Measurements from ENCODE around the gene HTR4.

HTR4 gene

DNA sequence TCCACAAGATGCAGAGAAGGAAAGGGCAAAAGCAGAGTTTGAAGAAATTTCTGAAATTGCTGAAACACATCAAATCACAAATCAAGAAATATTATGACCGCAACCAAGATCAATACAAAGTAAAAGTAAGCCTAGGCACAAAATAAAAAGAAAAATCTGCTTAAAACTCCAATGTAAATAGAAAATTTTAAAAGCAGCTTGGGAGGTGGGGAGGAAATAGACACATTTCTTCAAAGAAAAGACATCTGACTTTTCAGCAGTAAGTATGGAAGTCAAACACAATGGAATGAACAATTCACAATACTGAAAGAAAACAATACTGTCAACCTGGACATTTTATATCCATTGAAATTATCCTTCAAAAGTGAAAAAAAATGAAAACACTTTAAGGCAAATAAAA, 55.1 kb downstream of the HTR4 start:
- H3K9me3 Mint-ChIP-seq, result peaks cover 6% of the 10 kb centered on the region
- H3K27ac Mint-ChIP-seq, result no peak overlapping the region
- H3K36me3 Mint-ChIP-seq (ENCODE audit: low read depth), result no peaks in the 10 kb centered on the region
- H3K27me3 Mint-ChIP-seq (ENCODE audit: low read depth), result peaks cover 10% of the 10 kb centered on the region
- no peaks in the 10 kb centered on the region for H3K4me1 Mint-ChIP-seq (ENCODE audit: low read depth)
- H3K4me3 Mint-ChIP-seq, result no peak overlapping the region

DNA sequence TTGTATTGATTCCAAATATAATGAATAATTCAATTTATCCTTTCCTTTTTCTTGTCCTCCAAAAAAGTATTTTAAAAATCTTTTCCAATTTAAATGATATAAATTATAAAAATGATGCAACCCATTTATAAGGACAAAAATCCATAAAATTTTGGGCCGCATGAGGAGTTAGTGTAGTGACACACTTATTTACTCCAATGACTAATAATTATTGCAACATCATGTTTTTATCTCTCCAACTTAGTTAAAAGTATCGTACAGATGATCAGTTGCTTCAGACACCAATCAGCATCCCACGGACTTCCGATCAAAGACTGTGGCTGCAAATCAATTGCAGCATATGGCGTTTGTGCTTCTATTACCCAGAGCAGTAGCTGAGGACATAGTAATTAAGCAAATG, 58.6 kb downstream of the HTR4 start:
- no peaks in the 10 kb centered on the region for H3K36me3 Mint-ChIP-seq (ENCODE audit: low read depth)
- H3K27me3 Mint-ChIP-seq (ENCODE audit: low read depth), result peaks cover 14% of the 10 kb centered on the region
- peaks cover 6% of the 10 kb centered on the region for H3K9me3 Mint-ChIP-seq
- no peak overlapping the region for H3K4me3 Mint-ChIP-seq
- H3K27ac Mint-ChIP-seq, result no peak overlapping the region
- H3K4me1 Mint-ChIP-seq (ENCODE audit: low read depth), result no peaks in the 10 kb centered on the region

DNA sequence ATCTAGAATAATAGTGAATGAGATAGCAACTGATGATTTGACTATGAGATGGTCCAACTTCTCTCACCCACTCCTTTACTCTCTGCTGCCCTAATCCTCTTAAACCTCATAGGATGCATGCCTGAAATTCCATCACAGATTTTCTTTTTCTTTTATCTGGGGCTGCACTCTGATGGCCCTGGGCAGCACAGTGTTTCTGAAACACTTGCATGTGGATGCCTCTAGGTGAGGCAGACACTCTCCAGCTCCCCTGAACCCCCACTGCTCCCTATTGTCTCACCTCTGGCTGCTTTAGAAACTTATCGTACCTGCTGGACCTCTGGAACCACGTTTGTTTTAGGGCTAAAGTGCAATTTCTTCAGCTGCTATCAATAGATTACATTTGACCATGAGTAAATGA, 67.5 kb downstream of the HTR4 start:
- no peaks in the 10 kb centered on the region for H3K27me3 Mint-ChIP-seq (ENCODE audit: low read depth)
- no peaks in the 10 kb centered on the region for H3K36me3 Mint-ChIP-seq (ENCODE audit: low read depth)
- H3K9me3 Mint-ChIP-seq, result no peaks in the 10 kb centered on the region
- H3K27ac Mint-ChIP-seq, result no peak overlapping the region
- no peaks in the 10 kb centered on the region for H3K4me1 Mint-ChIP-seq (ENCODE audit: low read depth)
- no peak overlapping the region for H3K4me3 Mint-ChIP-seq

DNA sequence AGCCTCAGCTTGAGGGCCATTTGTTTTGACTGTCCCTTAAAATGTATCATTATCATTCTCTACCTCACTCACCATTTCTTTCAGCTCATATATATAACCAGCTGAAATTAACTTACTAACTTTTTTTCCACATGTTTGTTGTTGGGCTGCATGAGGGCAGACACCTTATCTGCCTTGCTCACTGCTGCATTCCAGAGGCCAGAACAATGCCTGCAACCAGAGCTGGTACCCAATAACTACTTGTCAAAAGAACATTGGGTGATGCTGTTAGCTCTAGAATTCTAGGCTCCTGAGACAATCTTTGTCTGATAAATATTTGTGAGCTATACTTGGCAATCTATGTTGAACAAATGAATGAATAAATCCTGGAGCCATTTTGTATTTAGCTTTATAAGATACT, 68.3 kb downstream of the HTR4 start:
- Mint-ChIP-seq H3K36me3 (ENCODE audit: low read depth) (no peaks in the 10 kb centered on the region), H3K27ac (no peak overlapping the region), H3K27me3 (ENCODE audit: low read depth) (no peaks in the 10 kb centered on the region), H3K4me3 (no peak overlapping the region), H3K4me1 (ENCODE audit: low read depth) (no peaks in the 10 kb centered on the region), H3K9me3 (no peaks in the 10 kb centered on the region)

DNA sequence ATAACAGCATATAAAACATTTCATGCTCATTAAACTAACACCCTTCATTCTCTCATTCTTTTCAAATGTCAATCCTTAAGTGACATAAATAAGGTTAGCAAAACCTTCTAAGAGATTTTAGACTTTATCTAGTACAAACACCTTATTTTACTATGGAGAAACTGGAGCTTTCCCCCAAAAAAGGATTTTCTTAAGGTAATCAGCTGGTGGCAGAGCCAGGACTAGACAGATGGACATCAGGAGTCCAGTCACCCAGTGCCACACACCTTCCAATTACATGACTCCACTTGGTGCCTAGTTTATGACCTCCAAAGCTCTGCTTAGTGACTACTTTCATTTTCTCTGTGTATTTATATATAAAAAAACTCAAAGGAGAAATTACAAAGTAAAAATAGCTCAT, 70.2 kb downstream of the HTR4 start:
- no peaks in the 10 kb centered on the region for H3K9me3 Mint-ChIP-seq
- no peaks in the 10 kb centered on the region for H3K4me1 Mint-ChIP-seq (ENCODE audit: low read depth)
- H3K36me3 Mint-ChIP-seq (ENCODE audit: low read depth), result no peaks in the 10 kb centered on the region
- H3K27ac Mint-ChIP-seq, result no peak overlapping the region
- no peaks in the 10 kb centered on the region for H3K27me3 Mint-ChIP-seq (ENCODE audit: low read depth)
- no peak overlapping the region for H3K4me3 Mint-ChIP-seq

DNA sequence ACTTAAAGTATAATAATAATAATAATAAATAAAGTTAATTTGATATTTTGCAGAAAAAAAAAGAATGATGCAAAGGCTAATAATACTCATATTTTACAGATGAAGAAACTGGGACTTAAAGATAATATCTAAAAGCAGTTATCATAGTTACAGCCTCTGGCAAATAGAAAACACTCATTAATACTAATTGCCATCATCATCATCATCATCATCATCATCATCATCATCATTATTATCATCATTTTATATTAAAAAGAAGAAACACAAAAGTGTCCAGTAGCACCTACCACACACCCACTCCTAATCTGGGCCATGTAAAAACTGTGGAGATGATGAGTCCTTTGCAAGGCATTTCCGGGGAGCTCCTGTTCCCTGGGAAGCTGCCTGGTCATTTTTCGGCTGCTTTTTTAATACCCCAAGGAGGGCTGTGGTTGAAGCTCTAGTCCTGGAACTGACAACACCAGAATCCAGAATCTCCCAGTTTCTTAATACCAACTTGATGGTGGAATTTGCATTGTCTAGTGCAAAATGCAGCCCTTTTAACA, 70.8 kb downstream of the HTR4 start:
- Mint-ChIP-seq H3K9me3 (no peaks in the 10 kb centered on the region), H3K27ac (no peak overlapping the region), H3K4me1 (ENCODE audit: low read depth) (no peaks in the 10 kb centered on the region), H3K27me3 (ENCODE audit: low read depth) (no peaks in the 10 kb centered on the region), H3K36me3 (ENCODE audit: low read depth) (no peaks in the 10 kb centered on the region), H3K4me3 (no peak overlapping the region)

DNA sequence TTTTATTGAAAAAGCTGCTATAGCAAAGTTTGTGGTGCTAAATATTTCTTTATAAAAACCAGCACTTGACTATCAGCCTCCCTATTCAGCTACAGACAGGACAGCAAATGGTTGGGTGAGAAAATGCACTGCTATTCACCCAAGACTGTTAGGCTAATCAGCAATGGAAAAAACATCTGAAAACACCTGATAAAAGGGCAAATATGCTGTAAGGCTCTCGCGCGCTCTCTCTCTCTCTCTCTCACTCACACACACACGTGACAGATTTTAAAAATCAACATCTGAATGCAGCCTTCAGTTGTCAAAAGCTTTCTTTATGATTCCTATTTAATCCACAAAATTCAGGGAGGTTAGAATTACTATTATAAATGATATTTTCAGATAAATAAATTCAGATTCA, 80.2 kb downstream of the HTR4 start:
- no peak overlapping the region for H3K27ac Mint-ChIP-seq
- H3K4me1 Mint-ChIP-seq (ENCODE audit: low read depth), result no peaks in the 10 kb centered on the region
- H3K4me3 Mint-ChIP-seq, result no peak overlapping the region
- peaks cover 19% of the 10 kb centered on the region for H3K27me3 Mint-ChIP-seq (ENCODE audit: low read depth)
- H3K36me3 Mint-ChIP-seq (ENCODE audit: low read depth), result no peaks in the 10 kb centered on the region
- H3K9me3 Mint-ChIP-seq, result no peaks in the 10 kb centered on the region

DNA sequence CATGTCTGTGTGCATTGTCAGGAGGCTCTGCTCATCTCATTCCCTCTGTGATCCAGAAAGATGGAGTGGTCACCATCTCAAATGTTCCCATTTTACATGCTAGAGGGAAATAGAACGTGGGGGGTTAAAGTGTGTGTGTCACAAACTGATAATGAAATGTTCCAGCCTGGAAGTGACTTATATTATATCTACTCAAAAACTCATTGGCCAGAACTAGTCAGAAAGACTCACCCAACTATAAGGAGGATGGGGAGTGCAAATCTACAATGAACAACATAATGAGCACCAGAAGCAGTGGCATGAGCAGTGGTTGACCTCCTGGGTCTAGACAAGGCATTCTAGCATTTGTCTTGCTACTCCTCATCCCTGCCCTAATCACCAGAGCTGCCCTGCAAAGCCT, 81.0 kb downstream of the HTR4 start:
- Mint-ChIP-seq H3K27me3 (ENCODE audit: low read depth) (peaks cover 19% of the 10 kb centered on the region), H3K27ac (no peak overlapping the region), H3K9me3 (no peaks in the 10 kb centered on the region), H3K4me3 (no peak overlapping the region), H3K36me3 (ENCODE audit: low read depth) (no peaks in the 10 kb centered on the region), H3K4me1 (ENCODE audit: low read depth) (no peaks in the 10 kb centered on the region)

DNA sequence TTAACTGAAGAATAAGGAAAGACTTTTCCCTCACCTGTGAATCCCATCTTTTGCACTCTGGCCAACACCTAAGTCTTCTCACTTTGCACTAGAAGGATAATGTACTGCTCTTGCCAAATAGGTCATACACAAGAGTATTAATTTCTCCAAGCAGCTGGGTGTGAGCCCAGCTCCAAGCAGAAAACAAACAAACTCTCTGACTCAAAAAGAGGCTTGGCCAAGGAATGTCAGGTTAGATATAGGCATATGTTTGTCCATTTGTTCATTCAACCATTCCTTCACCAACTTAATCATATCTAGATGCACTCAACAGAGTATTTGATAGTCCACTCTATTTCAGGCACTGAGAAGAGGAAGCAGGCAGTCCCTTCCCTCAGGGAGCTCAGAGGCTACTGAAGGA, 84.4 kb downstream of the HTR4 start:
- H3K4me3 Mint-ChIP-seq, result no peak overlapping the region
- H3K4me1 Mint-ChIP-seq (ENCODE audit: low read depth), result no peaks in the 10 kb centered on the region
- peaks cover 21% of the 10 kb centered on the region for H3K27me3 Mint-ChIP-seq (ENCODE audit: low read depth)
- no peaks in the 10 kb centered on the region for H3K9me3 Mint-ChIP-seq
- no peaks in the 10 kb centered on the region for H3K36me3 Mint-ChIP-seq (ENCODE audit: low read depth)
- H3K27ac Mint-ChIP-seq, result no peak overlapping the region

DNA sequence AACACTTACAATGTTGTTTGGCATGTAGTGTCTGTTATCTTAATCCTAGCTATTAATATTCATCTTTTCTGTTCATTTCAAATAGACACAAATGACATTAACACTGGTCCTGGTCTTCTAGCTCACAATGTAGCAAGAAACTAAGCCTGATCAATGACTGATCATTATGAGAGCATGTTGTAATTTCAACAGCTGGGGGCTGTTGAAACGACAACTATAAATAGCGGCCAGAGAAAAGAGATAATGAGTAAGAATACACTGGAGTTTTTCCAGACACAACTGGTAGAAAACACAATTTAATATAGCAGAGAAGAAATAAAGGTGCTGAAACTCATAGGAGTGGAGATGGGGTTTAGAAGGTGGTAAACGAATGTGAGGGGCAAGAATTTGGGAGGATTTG, 89.2 kb downstream of the HTR4 start:
- Mint-ChIP-seq H3K27me3 (ENCODE audit: low read depth) (peaks cover 6% of the 10 kb centered on the region), H3K4me1 (ENCODE audit: low read depth) (no peaks in the 10 kb centered on the region), H3K9me3 (no peaks in the 10 kb centered on the region), H3K27ac (no peak overlapping the region), H3K4me3 (no peak overlapping the region), H3K36me3 (ENCODE audit: low read depth) (no peaks in the 10 kb centered on the region)

DNA sequence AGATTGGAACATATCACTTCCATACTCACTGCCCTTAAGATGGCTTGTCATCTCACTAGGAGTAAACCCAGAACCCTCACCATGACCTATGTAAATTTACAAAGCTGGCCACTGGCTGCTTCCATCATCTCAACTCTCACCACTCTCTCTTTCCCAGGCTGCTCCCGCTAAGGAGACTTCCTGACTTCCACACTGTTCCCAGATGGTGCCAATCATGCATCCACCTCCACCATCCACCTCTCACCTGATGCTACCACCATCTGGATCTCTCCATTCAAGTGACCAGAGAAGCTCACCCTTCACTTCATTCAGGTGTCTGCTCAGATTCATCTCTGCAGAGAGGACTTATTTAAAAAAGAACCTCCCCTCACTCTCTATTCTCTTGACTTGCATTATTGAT, 91.3 kb downstream of the HTR4 start:
- Mint-ChIP-seq H3K4me3 (no peak overlapping the region), H3K4me1 (ENCODE audit: low read depth) (no peaks in the 10 kb centered on the region), H3K27ac (no peak overlapping the region), H3K9me3 (no peaks in the 10 kb centered on the region), H3K27me3 (ENCODE audit: low read depth) (peaks cover 6% of the 10 kb centered on the region), H3K36me3 (ENCODE audit: low read depth) (no peaks in the 10 kb centered on the region)

DNA sequence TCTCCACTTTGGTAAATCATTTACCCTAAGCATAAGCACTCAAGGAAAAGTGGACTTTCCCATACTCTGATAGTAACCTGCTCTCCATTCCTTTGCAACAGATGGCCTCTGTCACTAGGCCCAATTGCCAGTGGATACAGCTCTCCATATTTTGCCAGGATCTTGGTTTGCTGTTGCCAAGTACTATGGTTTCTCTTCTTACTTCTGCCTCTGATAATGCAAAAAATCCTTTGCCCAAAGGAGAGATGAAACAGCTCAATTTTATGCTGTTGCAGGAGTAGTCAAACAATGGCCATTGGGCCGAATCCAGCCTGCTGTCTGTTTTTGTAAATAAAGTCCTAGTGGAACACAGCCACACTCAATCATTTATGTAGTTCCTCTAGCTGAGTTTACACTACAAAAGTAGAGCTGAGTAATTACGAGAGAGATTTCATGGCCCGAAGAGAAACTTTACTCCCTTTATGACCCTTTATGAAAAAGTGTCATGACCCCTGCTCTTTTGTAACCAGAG, 92.5 kb downstream of the HTR4 start:
- Mint-ChIP-seq H3K9me3 (no peaks in the 10 kb centered on the region), H3K4me1 (ENCODE audit: low read depth) (no peaks in the 10 kb centered on the region), H3K36me3 (ENCODE audit: low read depth) (no peaks in the 10 kb centered on the region), H3K27ac (no peak overlapping the region), H3K4me3 (no peak overlapping the region), H3K27me3 (ENCODE audit: low read depth) (no peaks in the 10 kb centered on the region)

DNA sequence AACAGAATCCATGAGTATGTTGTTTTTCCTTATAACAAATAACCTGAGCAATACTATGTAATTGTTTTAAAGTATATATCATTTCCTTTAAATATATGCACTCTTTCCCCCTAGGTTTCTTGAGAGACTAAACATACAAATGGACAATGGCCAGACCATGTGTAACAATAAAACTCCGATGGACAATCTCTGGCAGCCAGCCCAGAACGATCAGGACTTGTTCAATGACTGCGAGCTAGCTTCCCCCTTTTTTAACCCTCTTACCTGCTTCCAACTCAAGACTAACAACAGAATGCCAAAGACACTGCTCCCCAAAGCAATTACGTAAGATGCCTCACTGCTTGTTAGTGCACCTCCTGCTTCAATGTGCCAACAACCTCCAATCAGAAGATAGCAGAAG, 94.9 kb downstream of the HTR4 start:
- Mint-ChIP-seq H3K36me3 (ENCODE audit: low read depth) (no peaks in the 10 kb centered on the region), H3K4me1 (ENCODE audit: low read depth) (no peaks in the 10 kb centered on the region), H3K27me3 (ENCODE audit: low read depth) (no peaks in the 10 kb centered on the region), H3K9me3 (no peaks in the 10 kb centered on the region), H3K27ac (no peak overlapping the region), H3K4me3 (no peak overlapping the region)

DNA sequence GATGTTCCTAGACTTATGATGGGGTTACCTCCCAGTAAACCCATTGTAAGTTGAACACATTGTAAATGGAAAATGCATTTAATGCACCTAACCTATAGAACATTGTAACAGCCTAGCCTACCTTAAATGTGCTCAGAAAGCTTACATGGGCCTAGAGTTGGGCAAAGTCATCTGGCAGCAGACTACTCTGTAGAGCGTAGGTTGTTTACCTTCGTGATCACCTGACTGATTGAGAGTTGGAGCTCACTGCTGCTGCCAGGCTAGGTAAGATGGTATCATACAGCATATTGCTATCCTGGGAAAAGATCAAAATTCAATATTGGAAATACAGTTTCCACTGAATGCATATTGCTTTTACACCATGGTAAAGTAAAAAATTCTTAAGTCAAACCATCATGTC, 95.4 kb downstream of the HTR4 start:
- Mint-ChIP-seq H3K27me3 (ENCODE audit: low read depth) (no peaks in the 10 kb centered on the region), H3K9me3 (no peaks in the 10 kb centered on the region), H3K4me3 (no peak overlapping the region)

DNA sequence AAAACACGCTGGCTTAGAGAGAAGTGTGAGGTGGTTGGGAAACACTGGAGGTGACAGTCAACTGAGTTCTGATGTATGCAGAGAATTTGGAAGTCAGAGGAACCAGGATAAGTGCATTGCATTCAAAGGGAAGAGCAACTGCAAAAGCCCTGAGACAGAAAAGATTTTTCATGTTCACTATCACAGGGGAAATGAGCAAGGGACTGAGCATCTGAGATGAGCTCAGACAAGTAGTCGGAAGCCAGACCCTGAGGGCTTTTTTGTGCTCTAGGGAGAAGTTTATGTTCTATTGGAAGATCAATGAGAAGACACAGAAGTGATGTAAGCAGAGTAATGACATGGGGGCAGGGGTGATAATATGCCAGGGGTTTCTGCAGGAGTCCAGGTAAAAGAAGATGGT, 97.5 kb downstream of the HTR4 start:
- no peak overlapping the region for H3K4me3 Mint-ChIP-seq
- H3K36me3 Mint-ChIP-seq (ENCODE audit: low read depth), result no peaks in the 10 kb centered on the region
- H3K27ac Mint-ChIP-seq, result no peak overlapping the region
- no peaks in the 10 kb centered on the region for H3K9me3 Mint-ChIP-seq
- no peaks in the 10 kb centered on the region for H3K27me3 Mint-ChIP-seq (ENCODE audit: low read depth)
- no peaks in the 10 kb centered on the region for H3K4me1 Mint-ChIP-seq (ENCODE audit: low read depth)

More for the DNA sequence above, 95.4 kb downstream of the HTR4 start:
- Mint-ChIP-seq H3K27ac (no peak overlapping the region), H3K36me3 (ENCODE audit: low read depth) (no peaks in the 10 kb centered on the region), H3K4me1 (ENCODE audit: low read depth) (no peaks in the 10 kb centered on the region)

DNA sequence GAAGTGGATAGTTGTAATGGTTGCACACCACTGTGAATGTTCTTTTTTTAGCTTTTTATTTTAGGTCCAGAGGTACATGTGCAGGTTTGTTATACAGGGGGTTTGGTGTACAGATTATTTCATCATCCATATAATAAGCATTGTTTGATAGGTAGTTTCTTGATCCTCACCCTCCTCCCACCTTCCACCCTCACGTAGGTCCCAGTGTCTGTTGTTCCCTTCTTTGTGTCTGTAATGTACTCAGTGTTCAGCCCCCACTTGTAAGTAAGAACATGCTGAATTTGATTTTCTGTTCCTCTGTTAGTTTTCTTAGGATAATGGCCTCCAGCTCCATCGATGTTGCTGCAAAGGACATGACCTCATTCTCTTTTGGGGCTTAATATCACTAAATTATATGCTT, 99.7 kb downstream of the HTR4 start:
- H3K27me3 Mint-ChIP-seq (ENCODE audit: low read depth), result no peaks in the 10 kb centered on the region
- H3K36me3 Mint-ChIP-seq (ENCODE audit: low read depth), result no peaks in the 10 kb centered on the region
- H3K9me3 Mint-ChIP-seq, result no peaks in the 10 kb centered on the region
- H3K4me1 Mint-ChIP-seq (ENCODE audit: low read depth), result no peaks in the 10 kb centered on the region
- no peak overlapping the region for H3K4me3 Mint-ChIP-seq
- no peak overlapping the region for H3K27ac Mint-ChIP-seq
